NCI-H2171 treated with DMSO at 0.1 percent for 48 hours (cell line): ENCODE results near the gene WDR73.
"Not testable (repeated sequence)": the region's sequence is repeated elsewhere in the genome, so short reads cannot be mapped to it uniquely, and the experiment has no call there.

Source experiments
- DNase-seq: peaks from one replicate; lab custom pipeline; 2025; lab: John Stamatoyannopoulos, UW

The WDR73 gene

GRCh38 chr15:84653910-84654688 is at the start of gene WDR73:
WDR73 (minus strand) TSS chr15:84654283; CDS start chr15:84654274, 9 bp downstream.
- DNase-seq = peak; percentile 90

- DNase-seq = no peak
These were observed 49.7 kb upstream of the WDR73 start for GRCh38 chr15:84703808-84704207.

- DNase-seq = no peak
These were observed 48.9 kb upstream of the WDR73 start for GRCh38 chr15:84702961-84703482.

GRCh38 chr15:84699538-84700191 is 45.6 kb upstream of the WDR73 start:
- DNase-seq = no peak

GRCh38 chr15:84697236-84697990 is 43.3 kb upstream of the WDR73 start:
- no peak for DNase-seq

- no peak for DNase-seq
These were observed 42.7 kb upstream of the WDR73 start for GRCh38 chr15:84696757-84697156.

- DNase-seq = no peak
These were observed 36.3 kb upstream of the WDR73 start for GRCh38 chr15:84690342-84690741.

GRCh38 chr15:84689858-84690257 is 35.8 kb upstream of the WDR73 start:
- no peak for DNase-seq

GRCh38 chr15:84686446-84686845 is 32.4 kb upstream of the WDR73 start:
- not testable (repeated sequence) for DNase-seq

- DNase-seq = peak; percentile 94
These were observed 31.2 kb upstream of the WDR73 start for GRCh38 chr15:84685304-84685703.

GRCh38 chr15:84684092-84684491 is 30.0 kb upstream of the WDR73 start:
- DNase-seq = no peak

- no peak for DNase-seq
These were observed 27.7 kb upstream of the WDR73 start for GRCh38 chr15:84681831-84682230.

- DNase-seq = no peak
These were observed 17.1 kb upstream of the WDR73 start for GRCh38 chr15:84671211-84671610.

GRCh38 chr15:84669726-84670125 is 15.6 kb upstream of the WDR73 start:
- no peak for DNase-seq

GRCh38 chr15:84668221-84668982 is 14.3 kb upstream of the WDR73 start:
- DNase-seq = no peak

- no peak for DNase-seq
These were observed 12.3 kb upstream of the WDR73 start for GRCh38 chr15:84666373-84666772.

GRCh38 chr15:84661001-84661400 is 6.9 kb upstream of the WDR73 start:
- no peak for DNase-seq

- DNase-seq = no peak
These were observed 6.1 kb upstream of the WDR73 start for GRCh38 chr15:84659904-84660781.

GRCh38 chr15:84658788-84659411 is 4.8 kb upstream of the WDR73 start:
- no peak for DNase-seq

- peak; percentile 90 for DNase-seq
These were observed 4.2 kb upstream of the WDR73 start, which contains the start of gene NMB for GRCh38 chr15:84658080-84658787. NMB (minus strand) TSS chr15:84658199; CDS start chr15:84658152, 47 bp downstream.
